HEK293T (cell line): ENCODE results near the gene GINS2.

Experiments
- CTCF ChIA-PET: fragments of 350-600 bp; formaldehyde crosslinking; extraction: SDS; loops from one replicate; lab custom pipeline; 2021; ENCODE audit warnings: antibody characterized with exemption, inconsistent platforms; lab: Yijun Ruan, JAX
- POLR2A ChIA-PET: fragments of 350-600 bp; formaldehyde crosslinking; extraction: SDS; loops from one replicate; lab custom pipeline; 2020; ENCODE audit warnings: antibody characterized with exemption, inconsistent platforms; lab: Yijun Ruan, JAX
- DNase-seq: peaks from one replicate; pipeline ENCODE4 v3.0.0; 2012; ENCODE audit warnings: mixed read lengths; ENCODE audit errors: extremely low spot score
- ARNT ChIP-seq: fragments of 450-650 bp; IDR thresholded peaks from 2 replicates; pipeline ENCODE4 v1.6.1; 2017; ENCODE audit warnings: mild to moderate bottlenecking
- BHLHE40 ChIP-seq: fragments of 450-650 bp; IDR thresholded peaks from 2 replicates; pipeline ENCODE4 v1.6.1; 2016; ENCODE audit warnings: mild to moderate bottlenecking, moderate library complexity, borderline replicate concordance
- CTBP1 ChIP-seq: fragments of 450-650 bp; IDR thresholded peaks from 2 replicates; pipeline ENCODE4 v1.6.1; 2016; ENCODE audit warnings: borderline replicate concordance
- ELF4 ChIP-seq: fragments of 450-650 bp; IDR thresholded peaks from 2 replicates; pipeline ENCODE4 v1.6.1; 2017; ENCODE audit warnings: antibody characterized with exemption
- FOXA1 ChIP-seq: fragments of 450-650 bp; IDR thresholded peaks from 2 replicates; pipeline ENCODE4 v1.6.1; 2016; ENCODE audit warnings: mild to moderate bottlenecking
- FOXK2 ChIP-seq: fragments of 450-650 bp; IDR thresholded peaks from 2 replicates; pipeline ENCODE4 v1.6.1; 2016; ENCODE audit warnings: mild to moderate bottlenecking
- FOXM1 ChIP-seq: fragments of 450-650 bp; IDR thresholded peaks from 2 replicates; pipeline ENCODE4 v1.6.1; 2017; ENCODE audit warnings: mild to moderate bottlenecking, borderline replicate concordance
- HDGF ChIP-seq: fragments of 450-650 bp; IDR thresholded peaks from 2 replicates; pipeline ENCODE4 v1.6.1; 2017; ENCODE audit warnings: antibody characterized with exemption, borderline replicate concordance
- L3MBTL2 ChIP-seq: fragments of 450-650 bp; conservative IDR thresholded peaks from 2 replicates; pipeline ENCODE4 v1.6.1; 2016; ENCODE audit warnings: mild to moderate bottlenecking
- LEF1 ChIP-seq: fragments of 450-650 bp; IDR thresholded peaks from 2 replicates; pipeline ENCODE4 v1.6.1; 2017; ENCODE audit warnings: mild to moderate bottlenecking, borderline replicate concordance
- NFRKB ChIP-seq: fragments of 450-650 bp; IDR thresholded peaks from 2 replicates; pipeline ENCODE4 v1.6.1; 2016; ENCODE audit warnings: mild to moderate bottlenecking, moderate library complexity
- SP1 ChIP-seq: fragments of 450-650 bp; IDR thresholded peaks from 2 replicates; pipeline ENCODE4 v1.6.1; 2017
- SUZ12 ChIP-seq: fragments of 450-650 bp; IDR thresholded peaks from 2 replicates; pipeline ENCODE4 v1.6.1; 2016; ENCODE audit warnings: mild to moderate bottlenecking
- TARDBP ChIP-seq: fragments of 450-650 bp; IDR thresholded peaks from 2 replicates; pipeline ENCODE4 v1.6.1; 2016
- ZNF384 ChIP-seq: fragments of 450-650 bp; IDR thresholded peaks from 2 replicates; pipeline ENCODE4 v1.6.1; 2016
- TF ChIP-seq, protein P1 (sequence below): fragments of 450-650 bp; IDR thresholded peaks from 2 replicates; pipeline ENCODE4 v1.6.1; 2016

Gene GINS2

DNA sequence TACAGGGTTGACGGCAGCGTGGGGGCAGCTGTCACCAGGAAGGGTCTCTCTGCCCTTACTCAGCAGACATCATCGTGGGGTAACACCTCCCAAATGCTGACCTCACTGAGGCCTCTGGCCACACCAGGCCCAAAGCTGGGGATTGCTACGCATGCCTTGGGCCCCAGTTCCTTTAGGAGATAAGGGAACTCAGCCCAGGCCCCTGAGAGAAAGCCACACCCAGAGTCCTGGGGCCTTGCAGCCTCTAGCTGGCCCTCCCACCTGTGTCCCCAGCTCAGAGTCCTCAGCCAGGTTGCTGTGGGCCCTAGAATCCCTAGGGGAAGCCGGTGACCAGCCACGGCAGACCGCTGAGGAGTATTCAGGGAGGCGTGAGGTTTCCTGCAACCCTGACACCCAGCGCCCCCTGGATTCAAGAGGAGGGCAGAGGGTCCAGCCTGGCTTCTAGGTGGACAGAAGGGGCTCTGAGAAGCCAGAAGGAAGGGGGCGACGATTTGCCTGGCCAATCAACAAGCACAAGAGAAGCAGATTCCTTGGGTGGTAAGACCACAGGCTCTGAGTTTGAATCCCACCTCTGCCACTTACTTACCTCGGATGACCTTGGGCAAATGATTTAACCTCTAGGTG, 10.3 kb upstream of the GINS2 start:
- ChIA-PET CTCF (interaction anchor here (1.4 kb wide), 1 partner anchor 19 kb away, joined by 3 read pairs; no protein-coding TSS in a partner anchor), POLR2A (no interaction called here)
- DNase-seq, result no peak
- TF ChIP-seq NFRKB, result no peak
- no peak for TF ChIP-seq BHLHE40
- no peak for TF ChIP-seq ZNF384
- no peak for TF ChIP-seq FOXA1
- TF ChIP-seq ARNT, result no peak
- no peak for TF ChIP-seq TARDBP
- TF ChIP-seq L3MBTL2, result no peak
- TF ChIP-seq FOXM1, result no peak
- TF ChIP-seq HDGF, result no peak
- TF ChIP-seq FOXK2, result no peak
- TF ChIP-seq ELF4, result no peak
- TF ChIP-seq SUZ12, result no peak
- no peak for TF ChIP-seq SP1
- no peak for TF ChIP-seq CTBP1
- TF ChIP-seq, protein P1, sequence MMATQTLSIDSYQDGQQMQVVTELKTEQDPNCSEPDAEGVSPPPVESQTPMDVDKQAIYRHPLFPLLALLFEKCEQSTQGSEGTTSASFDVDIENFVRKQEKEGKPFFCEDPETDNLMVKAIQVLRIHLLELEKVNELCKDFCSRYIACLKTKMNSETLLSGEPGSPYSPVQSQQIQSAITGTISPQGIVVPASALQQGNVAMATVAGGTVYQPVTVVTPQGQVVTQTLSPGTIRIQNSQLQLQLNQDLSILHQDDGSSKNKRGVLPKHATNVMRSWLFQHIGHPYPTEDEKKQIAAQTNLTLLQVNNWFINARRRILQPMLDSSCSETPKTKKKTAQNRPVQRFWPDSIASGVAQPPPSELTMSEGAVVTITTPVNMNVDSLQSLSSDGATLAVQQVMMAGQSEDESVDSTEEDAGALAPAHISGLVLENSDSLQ, result no peak

DNA sequence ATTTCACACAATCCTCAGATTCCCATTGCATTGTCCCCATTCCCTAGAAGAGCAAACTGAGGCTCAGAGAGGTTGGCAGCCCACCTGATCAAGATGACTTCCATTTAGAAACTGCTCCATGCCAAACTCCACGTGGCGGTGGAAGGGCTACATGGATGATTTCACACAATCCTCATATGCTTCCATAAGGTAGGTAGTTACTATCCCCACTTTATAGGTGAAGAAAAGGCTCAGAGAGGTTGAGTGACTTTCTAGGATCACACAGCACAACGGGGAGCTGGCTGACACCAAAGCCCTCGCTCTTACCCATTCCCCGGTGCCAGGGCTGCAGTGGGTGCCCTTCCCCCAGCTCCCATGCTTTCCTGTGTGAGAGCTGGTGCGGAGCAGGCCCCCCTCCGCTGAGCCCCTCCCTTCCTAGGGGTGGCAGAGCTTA, 9.7 kb upstream of the GINS2 start:
- POLR2A ChIA-PET, result no interaction called here
- CTCF ChIA-PET, result interaction anchor here (1.4 kb wide), 1 partner anchor 19 kb away, joined by 3 read pairs; no protein-coding TSS in a partner anchor
- TF ChIP-seq TARDBP, result no peak
- no peak for TF ChIP-seq LEF1
- no peak for TF ChIP-seq ELF4
- no peak for TF ChIP-seq FOXK2
- no peak for TF ChIP-seq SUZ12
- TF ChIP-seq BHLHE40, result no peak
- TF ChIP-seq, protein P1, result no peak
- no peak for TF ChIP-seq L3MBTL2
- TF ChIP-seq CTBP1, result no peak
- no peak for TF ChIP-seq HDGF
- TF ChIP-seq SP1, result no peak
- no peak for TF ChIP-seq ARNT
- TF ChIP-seq FOXA1, result no peak
- TF ChIP-seq FOXM1, result no peak
- TF ChIP-seq ZNF384, result no peak
- no peak for TF ChIP-seq NFRKB
- no peak for DNase-seq

DNA sequence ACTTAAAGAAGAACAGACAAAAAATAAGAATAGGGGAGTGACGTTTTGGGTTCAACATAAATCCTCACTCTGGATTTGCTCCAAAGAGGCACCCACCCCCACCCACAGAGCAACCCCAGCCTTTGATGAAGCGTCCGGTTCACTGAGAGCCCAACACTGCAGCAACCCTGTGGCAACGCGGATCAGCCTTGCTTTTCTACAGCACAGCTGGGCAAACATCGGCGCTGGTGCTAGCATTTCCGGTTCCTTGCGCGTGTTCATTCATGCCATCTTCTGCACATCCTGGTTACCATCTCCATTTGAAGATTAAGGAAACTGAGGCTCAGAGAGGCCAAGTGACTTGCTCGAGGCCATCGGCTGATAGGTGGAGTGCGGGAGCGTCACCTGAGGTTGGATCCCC, 8.7 kb upstream of the GINS2 start:
- CTCF ChIA-PET, result no interaction called here
- POLR2A ChIA-PET, result no interaction called here
- DNase-seq, result no peak
- TF ChIP-seq CTBP1 (no peak), SP1 (no peak), HDGF (no peak), L3MBTL2 (no peak), LEF1 (no peak), ARNT (no peak), ELF4 (no peak), FOXK2 (no peak)
- TF ChIP-seq, protein P1, result no peak

DNA sequence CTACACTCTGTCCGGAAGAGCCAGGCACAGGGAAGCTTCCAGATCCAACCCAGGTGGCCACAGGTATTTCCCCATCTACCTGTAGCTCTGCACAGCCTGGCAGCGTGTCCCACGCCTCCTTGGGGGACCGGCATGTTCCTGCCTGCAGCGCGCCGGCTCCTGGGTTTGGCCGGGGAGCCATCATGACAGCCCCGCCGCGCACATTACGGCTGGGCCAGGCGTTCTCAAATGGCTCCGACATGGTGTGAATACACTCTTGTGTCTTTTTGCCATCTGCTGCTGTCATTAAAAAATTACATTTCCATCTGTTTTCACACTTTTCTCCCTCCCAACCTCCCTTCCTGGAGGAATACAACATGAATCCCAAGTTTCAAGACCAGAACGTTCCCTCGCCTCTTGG, 8.0 kb upstream of the GINS2 start:
- no peak for TF ChIP-seq L3MBTL2
- TF ChIP-seq NFRKB, result no peak
- no peak for TF ChIP-seq LEF1
- no peak for TF ChIP-seq FOXA1
- no peak for TF ChIP-seq SP1
- TF ChIP-seq FOXM1, result no peak
- no peak for DNase-seq
- ChIA-PET POLR2A (no interaction called here), CTCF (interaction anchor here (0.6 kb wide), 1 partner anchor 661 kb away, joined by 4 read pairs; no protein-coding TSS in a partner anchor)

DNA sequence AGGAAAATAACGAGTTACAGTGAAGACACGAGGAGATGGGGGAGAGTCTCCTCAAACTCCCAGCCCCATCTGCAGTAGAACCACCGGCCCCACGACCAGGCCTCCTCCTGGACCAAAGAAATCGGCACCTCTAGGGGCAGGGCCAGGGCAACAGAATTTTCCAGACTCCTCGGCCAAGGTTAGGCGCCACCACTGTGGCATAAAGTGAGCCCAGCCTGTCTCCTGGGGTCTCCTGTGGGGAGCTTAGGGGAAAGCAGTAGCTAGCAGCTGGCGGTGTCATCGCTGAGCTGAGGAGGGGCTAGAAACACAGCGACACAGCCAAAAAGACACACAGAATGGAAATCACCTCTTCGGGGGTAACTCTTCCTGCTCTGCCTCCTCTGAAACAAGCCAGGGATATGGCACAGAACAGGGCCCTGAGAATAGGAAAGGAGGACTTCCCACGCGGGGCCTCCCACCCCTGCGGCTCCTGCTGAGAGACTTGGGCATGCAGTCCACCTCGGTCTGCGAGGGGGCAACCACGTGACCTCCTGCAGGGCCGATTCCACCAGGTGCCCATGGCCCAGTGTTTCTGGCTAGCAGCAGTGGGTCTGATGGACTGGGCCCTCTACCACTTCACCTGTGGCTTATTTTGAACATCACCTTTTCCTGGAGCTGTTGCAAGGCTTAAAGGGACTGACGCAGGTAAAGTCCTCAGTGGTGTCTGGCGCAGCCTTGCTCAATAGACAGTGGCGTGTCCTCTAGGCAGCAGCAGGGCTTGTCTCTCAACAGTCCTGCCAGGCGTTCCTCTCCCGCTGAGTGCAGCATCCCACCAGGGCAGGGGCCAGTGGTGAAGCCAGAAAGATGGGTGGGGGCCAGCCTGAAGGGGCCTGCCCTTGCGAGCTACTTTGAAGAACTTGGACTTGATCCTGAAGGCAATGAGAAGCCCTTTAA, 6.7 kb upstream of the GINS2 start:
- POLR2A ChIA-PET, result no interaction called here
- DNase-seq, result no peak
- CTCF ChIA-PET, result no interaction called here
- TF ChIP-seq HDGF, result no peak
- no peak for TF ChIP-seq SUZ12
- TF ChIP-seq, protein P1, result no peak
- TF ChIP-seq SP1, result no peak
- no peak for TF ChIP-seq FOXK2
- TF ChIP-seq ZNF384, result no peak
- no peak for TF ChIP-seq CTBP1
- no peak for TF ChIP-seq FOXM1
- no peak for TF ChIP-seq FOXA1
- no peak for TF ChIP-seq BHLHE40
